PC-9 (cell line): ENCODE results near the gene DBP.

Experiments used
- EZH2 ChIP-seq: fragments of 200-600 bp; sonication (generic); IDR thresholded peaks from 2 replicates; pipeline ENCODE4 v1.8.0; 2017; ENCODE audit warnings: antibody characterized with exemption, low read depth
- TF ChIP-seq, protein P1 (sequence below): fragments of 200-600 bp; sonication (generic); conservative IDR thresholded peaks from 2 replicates; pipeline ENCODE4 v1.6.1; 2017; ENCODE audit warnings: mixed run types, antibody characterized with exemption, mild to moderate bottlenecking, moderate library complexity

DNA sequence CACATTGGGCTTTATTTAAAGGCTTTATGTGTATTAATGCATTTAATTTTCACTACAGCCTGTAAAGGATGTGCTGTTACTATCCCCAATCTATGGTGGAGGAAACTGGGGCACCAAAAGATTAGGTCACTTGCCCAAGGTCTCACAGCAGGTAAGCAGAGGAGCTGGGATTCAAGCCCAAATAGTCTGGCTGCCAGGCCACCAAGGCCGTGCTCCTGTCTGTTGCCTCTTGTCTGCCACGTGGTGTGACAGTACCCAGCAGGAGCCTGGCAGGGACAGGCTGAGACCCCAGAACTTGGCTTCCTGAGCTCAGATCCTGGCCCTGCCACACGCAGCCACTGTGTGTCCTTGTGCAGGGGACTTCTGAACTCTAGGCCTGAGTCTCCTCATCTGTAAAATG, 31.2 kb upstream of the DBP start:
- TF ChIP-seq, protein P1, sequence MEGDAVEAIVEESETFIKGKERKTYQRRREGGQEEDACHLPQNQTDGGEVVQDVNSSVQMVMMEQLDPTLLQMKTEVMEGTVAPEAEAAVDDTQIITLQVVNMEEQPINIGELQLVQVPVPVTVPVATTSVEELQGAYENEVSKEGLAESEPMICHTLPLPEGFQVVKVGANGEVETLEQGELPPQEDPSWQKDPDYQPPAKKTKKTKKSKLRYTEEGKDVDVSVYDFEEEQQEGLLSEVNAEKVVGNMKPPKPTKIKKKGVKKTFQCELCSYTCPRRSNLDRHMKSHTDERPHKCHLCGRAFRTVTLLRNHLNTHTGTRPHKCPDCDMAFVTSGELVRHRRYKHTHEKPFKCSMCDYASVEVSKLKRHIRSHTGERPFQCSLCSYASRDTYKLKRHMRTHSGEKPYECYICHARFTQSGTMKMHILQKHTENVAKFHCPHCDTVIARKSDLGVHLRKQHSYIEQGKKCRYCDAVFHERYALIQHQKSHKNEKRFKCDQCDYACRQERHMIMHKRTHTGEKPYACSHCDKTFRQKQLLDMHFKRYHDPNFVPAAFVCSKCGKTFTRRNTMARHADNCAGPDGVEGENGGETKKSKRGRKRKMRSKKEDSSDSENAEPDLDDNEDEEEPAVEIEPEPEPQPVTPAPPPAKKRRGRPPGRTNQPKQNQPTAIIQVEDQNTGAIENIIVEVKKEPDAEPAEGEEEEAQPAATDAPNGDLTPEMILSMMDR = no peak
- TF ChIP-seq EZH2 = no peak
